ENCODE results near the gene TOE1. TPM values are rescaled to one million over a fixed set of nuclear protein-coding genes. Genes with fewer than 3 reads are reported as not detected.

Gene TOE1
- total RNA-seq, 1 donor from 2014 or later: 4.3 TPM

GRCh38 chr1:45353685-45354084 is 13.7 kb downstream of the TOE1 start:
- no peaks in the 10 kb centered on the region for H4K20me1 ChIP-seq (ENCODE audit: insufficient read depth, low read length)
- Mint-ChIP-seq H3K4me1 (ENCODE audit: low read depth, unreplicated experiment) (peaks cover 7% of the 10 kb centered on the region), H3K36me3 (ENCODE audit: low read depth, unreplicated experiment) (peaks cover 3% of the 10 kb centered on the region), H3K27me3 (ENCODE audit: low read depth, unreplicated experiment) (no peaks in the 10 kb centered on the region), H3K27ac (ENCODE audit: unreplicated experiment) (no peak overlapping the region), H3K4me3 (ENCODE audit: unreplicated experiment) (no peak overlapping the region), H3K9me3 (ENCODE audit: unreplicated experiment) (no peaks in the 10 kb centered on the region)
- DNase-seq (ENCODE audit: low read depth) (no peak), FAIRE-seq (no peak)
- no peak overlapping the region for H2AFZ ChIP-seq (ENCODE audit: low read depth, low read length)
- H3K36me3 ChIP-seq (ENCODE audit: insufficient read depth, low read length): no peaks in the 10 kb centered on the region
- no peaks in the 10 kb centered on the region for H3K79me2 ChIP-seq (ENCODE audit: insufficient read depth, low read length)
- H3K4me1 ChIP-seq (ENCODE audit: insufficient read depth, low read length): no peaks in the 10 kb centered on the region
- no peaks in the 10 kb centered on the region for H3K9me3 ChIP-seq (ENCODE audit: insufficient read depth, low read depth, low read length)
- H3K4me3 ChIP-seq (ENCODE audit: insufficient read depth, low read depth, low read length): no peak overlapping the region
- H3K4me2 ChIP-seq (ENCODE audit: low read length): no peak overlapping the region
- TF ChIP-seq, protein P1, sequence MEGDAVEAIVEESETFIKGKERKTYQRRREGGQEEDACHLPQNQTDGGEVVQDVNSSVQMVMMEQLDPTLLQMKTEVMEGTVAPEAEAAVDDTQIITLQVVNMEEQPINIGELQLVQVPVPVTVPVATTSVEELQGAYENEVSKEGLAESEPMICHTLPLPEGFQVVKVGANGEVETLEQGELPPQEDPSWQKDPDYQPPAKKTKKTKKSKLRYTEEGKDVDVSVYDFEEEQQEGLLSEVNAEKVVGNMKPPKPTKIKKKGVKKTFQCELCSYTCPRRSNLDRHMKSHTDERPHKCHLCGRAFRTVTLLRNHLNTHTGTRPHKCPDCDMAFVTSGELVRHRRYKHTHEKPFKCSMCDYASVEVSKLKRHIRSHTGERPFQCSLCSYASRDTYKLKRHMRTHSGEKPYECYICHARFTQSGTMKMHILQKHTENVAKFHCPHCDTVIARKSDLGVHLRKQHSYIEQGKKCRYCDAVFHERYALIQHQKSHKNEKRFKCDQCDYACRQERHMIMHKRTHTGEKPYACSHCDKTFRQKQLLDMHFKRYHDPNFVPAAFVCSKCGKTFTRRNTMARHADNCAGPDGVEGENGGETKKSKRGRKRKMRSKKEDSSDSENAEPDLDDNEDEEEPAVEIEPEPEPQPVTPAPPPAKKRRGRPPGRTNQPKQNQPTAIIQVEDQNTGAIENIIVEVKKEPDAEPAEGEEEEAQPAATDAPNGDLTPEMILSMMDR (IDR thresholded peaks at IDR 0.05; ENCODE audit: insufficient read depth, low read depth, low read length): no peak
- no peak for TF ChIP-seq EZH2 (IDR thresholded peaks at IDR 0.05; ENCODE audit: insufficient read depth, low read length)
- no peak overlapping the region for H3K27ac ChIP-seq (ENCODE audit: low read depth, low read length)
- no peak overlapping the region for H3K9ac ChIP-seq (ENCODE audit: low read length)
- H3K27me3 ChIP-seq (ENCODE audit: insufficient read depth, low read length): no peaks in the 10 kb centered on the region

DNA sequence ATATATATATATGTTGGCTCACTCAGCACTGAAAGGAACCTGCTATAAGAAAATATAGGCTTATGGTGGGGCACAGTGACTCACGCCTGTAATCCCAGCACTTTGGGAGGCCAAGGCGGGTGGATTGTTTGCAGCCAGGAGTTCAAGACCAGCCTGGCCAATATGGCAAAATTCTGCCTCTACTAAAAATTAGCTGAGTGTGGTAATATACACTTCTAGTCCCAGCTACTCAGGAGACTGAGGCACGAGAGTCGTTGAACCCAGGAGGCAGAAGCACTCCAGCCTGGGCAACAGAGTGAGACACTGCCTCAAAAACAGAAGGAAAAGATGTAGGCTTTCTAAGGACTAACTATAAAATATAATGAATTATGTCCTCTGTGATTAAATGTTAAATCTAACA is 14.9 kb downstream of the TOE1 start:
- Histone ChIP-seq H3K9ac (ENCODE audit: low read length) (no peak overlapping the region), H4K20me1 (ENCODE audit: insufficient read depth, low read length) (no peaks in the 10 kb centered on the region), H3K4me2 (ENCODE audit: low read length) (no peak overlapping the region), H3K4me1 (ENCODE audit: insufficient read depth, low read length) (no peaks in the 10 kb centered on the region), H3K36me3 (ENCODE audit: insufficient read depth, low read length) (no peaks in the 10 kb centered on the region), H2AFZ (ENCODE audit: low read depth, low read length) (no peak overlapping the region), H3K9me3 (ENCODE audit: insufficient read depth, low read depth, low read length) (no peaks in the 10 kb centered on the region), H3K27ac (ENCODE audit: low read depth, low read length) (no peak overlapping the region), H3K4me3 (ENCODE audit: insufficient read depth, low read depth, low read length) (no peak overlapping the region), H3K79me2 (ENCODE audit: insufficient read depth, low read length) (no peaks in the 10 kb centered on the region), H3K27me3 (ENCODE audit: insufficient read depth, low read length) (no peaks in the 10 kb centered on the region)
- no peaks in the 10 kb centered on the region for H3K4me1 Mint-ChIP-seq (ENCODE audit: low read depth, unreplicated experiment)
- H3K4me3 Mint-ChIP-seq (ENCODE audit: unreplicated experiment): no peak overlapping the region
- no peaks in the 10 kb centered on the region for H3K9me3 Mint-ChIP-seq (ENCODE audit: unreplicated experiment)
- no peaks in the 10 kb centered on the region for H3K27me3 Mint-ChIP-seq (ENCODE audit: low read depth, unreplicated experiment)
- TF ChIP-seq EZH2 (IDR thresholded peaks at IDR 0.05; ENCODE audit: insufficient read depth, low read length): no peak
- TF ChIP-seq, protein P1 (IDR thresholded peaks at IDR 0.05; ENCODE audit: insufficient read depth, low read depth, low read length): no peak
- no peak overlapping the region for H3K27ac Mint-ChIP-seq (ENCODE audit: unreplicated experiment)
- DNase-seq (ENCODE audit: low read depth): no peak
- no peak for FAIRE-seq
- H3K36me3 Mint-ChIP-seq (ENCODE audit: low read depth, unreplicated experiment): peaks cover 3% of the 10 kb centered on the region

DNA sequence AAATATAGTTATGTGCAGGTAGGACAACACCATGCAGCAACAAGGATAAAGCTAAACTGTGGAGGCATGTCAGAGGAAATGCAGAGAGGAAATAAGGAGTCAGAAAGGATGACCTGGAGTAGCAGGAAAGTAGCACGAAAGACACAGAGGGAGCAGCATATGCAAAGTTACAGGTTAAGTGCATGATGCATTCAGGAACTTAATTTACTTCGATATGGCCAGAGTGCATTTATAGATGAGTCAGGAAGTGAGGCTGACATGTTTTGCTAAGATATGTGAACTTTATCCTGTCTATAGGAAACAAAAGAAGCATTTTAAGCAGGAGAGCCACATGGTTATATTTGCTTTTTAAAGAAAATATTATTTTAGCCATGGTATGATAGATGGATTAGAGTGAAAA is 15.7 kb downstream of the TOE1 start:
- Histone ChIP-seq H3K9ac (ENCODE audit: low read length) (no peak overlapping the region), H3K36me3 (ENCODE audit: insufficient read depth, low read length) (no peaks in the 10 kb centered on the region), H3K9me3 (ENCODE audit: insufficient read depth, low read depth, low read length) (no peaks in the 10 kb centered on the region), H2AFZ (ENCODE audit: low read depth, low read length) (no peak overlapping the region), H4K20me1 (ENCODE audit: insufficient read depth, low read length) (no peaks in the 10 kb centered on the region), H3K4me1 (ENCODE audit: insufficient read depth, low read length) (no peaks in the 10 kb centered on the region), H3K79me2 (ENCODE audit: insufficient read depth, low read length) (no peaks in the 10 kb centered on the region), H3K4me3 (ENCODE audit: insufficient read depth, low read depth, low read length) (no peak overlapping the region), H3K4me2 (ENCODE audit: low read length) (no peak overlapping the region), H3K27ac (ENCODE audit: low read depth, low read length) (no peak overlapping the region), H3K27me3 (ENCODE audit: insufficient read depth, low read length) (no peaks in the 10 kb centered on the region)
- Mint-ChIP-seq H3K4me1 (ENCODE audit: low read depth, unreplicated experiment) (no peaks in the 10 kb centered on the region), H3K27me3 (ENCODE audit: low read depth, unreplicated experiment) (no peaks in the 10 kb centered on the region), H3K9me3 (ENCODE audit: unreplicated experiment) (no peaks in the 10 kb centered on the region), H3K27ac (ENCODE audit: unreplicated experiment) (no peak overlapping the region), H3K4me3 (ENCODE audit: unreplicated experiment) (no peak overlapping the region), H3K36me3 (ENCODE audit: low read depth, unreplicated experiment) (peaks cover 3% of the 10 kb centered on the region)
- no peak for FAIRE-seq
- TF ChIP-seq, protein P1 (IDR thresholded peaks at IDR 0.05; ENCODE audit: insufficient read depth, low read depth, low read length): no peak
- TF ChIP-seq EZH2 (IDR thresholded peaks at IDR 0.05; ENCODE audit: insufficient read depth, low read length): no peak
- no peak for DNase-seq (ENCODE audit: low read depth)
